ENCODE results near the gene ACTBL2.

Gene ACTBL2

DNA sequence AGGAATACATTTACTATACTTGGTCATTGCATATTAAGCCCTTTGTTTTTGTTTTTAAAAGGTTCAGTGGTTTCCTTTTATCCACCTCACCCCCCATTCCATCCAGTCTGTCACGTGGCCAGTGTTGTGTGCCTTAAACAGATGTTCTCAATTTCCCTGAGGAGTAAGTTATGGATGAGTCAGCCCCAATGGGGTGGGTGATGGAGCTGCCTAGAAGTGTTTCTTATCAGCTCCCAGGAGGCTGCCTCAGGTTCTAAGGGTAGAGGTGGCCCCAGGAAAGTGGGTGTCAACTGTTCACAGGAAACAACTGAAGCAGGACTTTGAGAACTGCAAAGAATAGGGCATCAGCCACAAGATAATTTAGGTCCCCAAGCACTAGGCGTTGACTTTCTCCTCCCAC, 41.1 kb downstream of the ACTBL2 start (continued):
- TF ChIP-seq ZNF521 (tag by site-specific recombination; IDR thresholded peaks at IDR 0.05) (no peak), ZNF138 (tag by site-specific recombination; IDR thresholded peaks at IDR 0.05; ENCODE audit: borderline replicate concordance) (no peak), ZNF266 (tag by site-specific recombination; IDR thresholded peaks at IDR 0.05; ENCODE audit: low read depth) (no peak), ZNF658 (tag by site-specific recombination; IDR thresholded peaks at IDR 0.05) (no peak), ZNF548 (tag by site-specific recombination; IDR thresholded peaks at IDR 0.05) (no peak), ZNF274 (IDR thresholded peaks at IDR 0.05; ENCODE audit: low read length) (no peak), ZNF274 (tag by site-specific recombination; IDR thresholded peaks at IDR 0.05; ENCODE audit: borderline replicate concordance) (no peak), ZNF335 (tag by site-specific recombination; conservative IDR thresholded peaks at IDR 0.05) (0 out of 2 replicates have a peak, but pooled peaks have one; percentile 13), ZNF23 (tag by site-specific recombination; IDR thresholded peaks at IDR 0.05; ENCODE audit: borderline replicate concordance) (no peak), ZNF629 (tag by site-specific recombination; IDR thresholded peaks at IDR 0.05) (peak; percentile 85), ZSCAN30 (tag by site-specific recombination; IDR thresholded peaks at IDR 0.05) (no peak), ZNF341 (tag by site-specific recombination; IDR thresholded peaks at IDR 0.05; ENCODE audit: low read depth) (0 out of 2 replicates have a peak, but pooled peaks have one; percentile 10), ZNF132 (tag by site-specific recombination; IDR thresholded peaks at IDR 0.05; ENCODE audit: borderline replicate concordance) (no peak), ZNF747 (tag by site-specific recombination; IDR thresholded peaks at IDR 0.05) (no peak)
- TF ChIP-seq, protein P1, sequence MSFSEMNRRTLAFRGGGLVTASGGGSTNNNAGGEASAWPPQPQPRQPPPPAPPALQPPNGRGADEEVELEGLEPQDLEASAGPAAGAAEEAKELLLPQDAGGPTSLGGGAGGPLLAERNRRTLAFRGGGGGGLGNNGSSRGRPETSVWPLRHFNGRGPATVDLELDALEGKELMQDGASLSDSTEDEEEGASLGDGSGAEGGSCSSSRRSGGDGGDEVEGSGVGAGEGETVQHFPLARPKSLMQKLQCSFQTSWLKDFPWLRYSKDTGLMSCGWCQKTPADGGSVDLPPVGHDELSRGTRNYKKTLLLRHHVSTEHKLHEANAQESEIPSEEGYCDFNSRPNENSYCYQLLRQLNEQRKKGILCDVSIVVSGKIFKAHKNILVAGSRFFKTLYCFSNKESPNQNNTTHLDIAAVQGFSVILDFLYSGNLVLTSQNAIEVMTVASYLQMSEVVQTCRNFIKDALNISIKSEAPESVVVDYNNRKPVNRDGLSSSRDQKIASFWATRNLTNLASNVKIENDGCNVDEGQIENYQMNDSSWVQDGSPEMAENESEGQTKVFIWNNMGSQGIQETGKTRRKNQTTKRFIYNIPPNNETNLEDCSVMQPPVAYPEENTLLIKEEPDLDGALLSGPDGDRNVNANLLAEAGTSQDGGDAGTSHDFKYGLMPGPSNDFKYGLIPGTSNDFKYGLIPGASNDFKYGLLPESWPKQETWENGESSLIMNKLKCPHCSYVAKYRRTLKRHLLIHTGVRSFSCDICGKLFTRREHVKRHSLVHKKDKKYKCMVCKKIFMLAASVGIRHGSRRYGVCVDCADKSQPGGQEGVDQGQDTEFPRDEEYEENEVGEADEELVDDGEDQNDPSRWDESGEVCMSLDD (tag by site-specific recombination; IDR thresholded peaks at IDR 0.05): no peak
- TF ChIP-seq, protein P2, sequence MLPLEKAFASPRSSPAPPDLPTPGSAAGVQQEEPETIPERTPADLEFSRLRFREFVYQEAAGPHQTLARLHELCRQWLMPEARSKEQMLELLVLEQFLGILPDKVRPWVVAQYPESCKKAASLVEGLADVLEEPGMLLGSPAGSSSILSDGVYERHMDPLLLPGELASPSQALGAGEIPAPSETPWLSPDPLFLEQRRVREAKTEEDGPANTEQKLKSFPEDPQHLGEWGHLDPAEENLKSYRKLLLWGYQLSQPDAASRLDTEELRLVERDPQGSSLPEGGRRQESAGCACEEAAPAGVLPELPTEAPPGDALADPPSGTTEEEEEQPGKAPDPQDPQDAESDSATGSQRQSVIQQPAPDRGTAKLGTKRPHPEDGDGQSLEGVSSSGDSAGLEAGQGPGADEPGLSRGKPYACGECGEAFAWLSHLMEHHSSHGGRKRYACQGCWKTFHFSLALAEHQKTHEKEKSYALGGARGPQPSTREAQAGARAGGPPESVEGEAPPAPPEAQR (tag by site-specific recombination; IDR thresholded peaks at IDR 0.05): no peak
- TF ChIP-seq, protein P3, sequence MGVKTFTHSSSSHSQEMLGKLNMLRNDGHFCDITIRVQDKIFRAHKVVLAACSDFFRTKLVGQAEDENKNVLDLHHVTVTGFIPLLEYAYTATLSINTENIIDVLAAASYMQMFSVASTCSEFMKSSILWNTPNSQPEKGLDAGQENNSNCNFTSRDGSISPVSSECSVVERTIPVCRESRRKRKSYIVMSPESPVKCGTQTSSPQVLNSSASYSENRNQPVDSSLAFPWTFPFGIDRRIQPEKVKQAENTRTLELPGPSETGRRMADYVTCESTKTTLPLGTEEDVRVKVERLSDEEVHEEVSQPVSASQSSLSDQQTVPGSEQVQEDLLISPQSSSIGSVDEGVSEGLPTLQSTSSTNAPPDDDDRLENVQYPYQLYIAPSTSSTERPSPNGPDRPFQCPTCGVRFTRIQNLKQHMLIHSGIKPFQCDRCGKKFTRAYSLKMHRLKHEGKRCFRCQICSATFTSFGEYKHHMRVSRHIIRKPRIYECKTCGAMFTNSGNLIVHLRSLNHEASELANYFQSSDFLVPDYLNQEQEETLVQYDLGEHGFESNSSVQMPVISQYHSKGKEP (tag by site-specific recombination; IDR thresholded peaks at IDR 0.05): no peak
- TF ChIP-seq, protein P4, sequence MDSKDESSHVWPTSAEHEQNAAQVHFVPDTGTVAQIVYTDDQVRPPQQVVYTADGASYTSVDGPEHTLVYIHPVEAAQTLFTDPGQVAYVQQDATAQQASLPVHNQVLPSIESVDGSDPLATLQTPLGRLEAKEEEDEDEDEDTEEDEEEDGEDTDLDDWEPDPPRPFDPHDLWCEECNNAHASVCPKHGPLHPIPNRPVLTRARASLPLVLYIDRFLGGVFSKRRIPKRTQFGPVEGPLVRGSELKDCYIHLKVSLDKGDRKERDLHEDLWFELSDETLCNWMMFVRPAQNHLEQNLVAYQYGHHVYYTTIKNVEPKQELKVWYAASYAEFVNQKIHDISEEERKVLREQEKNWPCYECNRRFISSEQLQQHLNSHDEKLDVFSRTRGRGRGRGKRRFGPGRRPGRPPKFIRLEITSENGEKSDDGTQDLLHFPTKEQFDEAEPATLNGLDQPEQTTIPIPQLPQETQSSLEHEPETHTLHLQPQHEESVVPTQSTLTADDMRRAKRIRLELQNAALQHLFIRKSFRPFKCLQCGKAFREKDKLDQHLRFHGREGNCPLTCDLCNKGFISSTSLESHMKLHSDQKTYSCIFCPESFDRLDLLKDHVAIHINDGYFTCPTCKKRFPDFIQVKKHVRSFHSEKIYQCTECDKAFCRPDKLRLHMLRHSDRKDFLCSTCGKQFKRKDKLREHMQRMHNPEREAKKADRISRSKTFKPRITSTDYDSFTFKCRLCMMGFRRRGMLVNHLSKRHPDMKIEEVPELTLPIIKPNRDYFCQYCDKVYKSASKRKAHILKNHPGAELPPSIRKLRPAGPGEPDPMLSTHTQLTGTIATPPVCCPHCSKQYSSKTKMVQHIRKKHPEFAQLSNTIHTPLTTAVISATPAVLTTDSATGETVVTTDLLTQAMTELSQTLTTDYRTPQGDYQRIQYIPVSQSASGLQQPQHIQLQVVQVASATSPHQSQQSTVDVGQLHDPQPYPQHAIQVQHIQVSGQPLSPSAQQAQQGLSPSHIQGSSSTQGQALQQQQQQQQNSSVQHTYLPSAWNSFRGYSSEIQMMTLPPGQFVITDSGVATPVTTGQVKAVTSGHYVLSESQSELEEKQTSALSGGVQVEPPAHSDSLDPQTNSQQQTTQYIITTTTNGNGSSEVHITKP (tag by site-specific recombination; IDR thresholded peaks at IDR 0.05): peak; percentile 69; the same call in 1 of the 2 replicates
- TF ChIP-seq, protein P5, sequence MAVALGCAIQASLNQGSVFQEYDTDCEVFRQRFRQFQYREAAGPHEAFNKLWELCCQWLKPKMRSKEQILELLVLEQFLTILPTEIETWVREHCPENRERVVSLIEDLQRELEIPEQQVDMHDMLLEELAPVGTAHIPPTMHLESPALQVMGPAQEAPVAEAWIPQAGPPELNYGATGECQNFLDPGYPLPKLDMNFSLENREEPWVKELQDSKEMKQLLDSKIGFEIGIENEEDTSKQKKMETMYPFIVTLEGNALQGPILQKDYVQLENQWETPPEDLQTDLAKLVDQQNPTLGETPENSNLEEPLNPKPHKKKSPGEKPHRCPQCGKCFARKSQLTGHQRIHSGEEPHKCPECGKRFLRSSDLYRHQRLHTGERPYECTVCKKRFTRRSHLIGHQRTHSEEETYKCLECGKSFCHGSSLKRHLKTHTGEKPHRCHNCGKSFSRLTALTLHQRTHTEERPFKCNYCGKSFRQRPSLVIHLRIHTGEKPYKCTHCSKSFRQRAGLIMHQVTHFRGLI (tag by site-specific recombination; IDR thresholded peaks at IDR 0.05): no peak
- TF ChIP-seq, protein P6, sequence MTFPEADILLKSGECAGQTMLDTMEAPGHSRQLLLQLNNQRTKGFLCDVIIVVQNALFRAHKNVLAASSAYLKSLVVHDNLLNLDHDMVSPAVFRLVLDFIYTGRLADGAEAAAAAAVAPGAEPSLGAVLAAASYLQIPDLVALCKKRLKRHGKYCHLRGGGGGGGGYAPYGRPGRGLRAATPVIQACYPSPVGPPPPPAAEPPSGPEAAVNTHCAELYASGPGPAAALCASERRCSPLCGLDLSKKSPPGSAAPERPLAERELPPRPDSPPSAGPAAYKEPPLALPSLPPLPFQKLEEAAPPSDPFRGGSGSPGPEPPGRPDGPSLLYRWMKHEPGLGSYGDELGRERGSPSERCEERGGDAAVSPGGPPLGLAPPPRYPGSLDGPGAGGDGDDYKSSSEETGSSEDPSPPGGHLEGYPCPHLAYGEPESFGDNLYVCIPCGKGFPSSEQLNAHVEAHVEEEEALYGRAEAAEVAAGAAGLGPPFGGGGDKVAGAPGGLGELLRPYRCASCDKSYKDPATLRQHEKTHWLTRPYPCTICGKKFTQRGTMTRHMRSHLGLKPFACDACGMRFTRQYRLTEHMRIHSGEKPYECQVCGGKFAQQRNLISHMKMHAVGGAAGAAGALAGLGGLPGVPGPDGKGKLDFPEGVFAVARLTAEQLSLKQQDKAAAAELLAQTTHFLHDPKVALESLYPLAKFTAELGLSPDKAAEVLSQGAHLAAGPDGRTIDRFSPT (tag by site-specific recombination; IDR thresholded peaks at IDR 0.05): peak; percentile 60; the same call in 1 of the 2 replicates
- TF ChIP-seq, protein P7, sequence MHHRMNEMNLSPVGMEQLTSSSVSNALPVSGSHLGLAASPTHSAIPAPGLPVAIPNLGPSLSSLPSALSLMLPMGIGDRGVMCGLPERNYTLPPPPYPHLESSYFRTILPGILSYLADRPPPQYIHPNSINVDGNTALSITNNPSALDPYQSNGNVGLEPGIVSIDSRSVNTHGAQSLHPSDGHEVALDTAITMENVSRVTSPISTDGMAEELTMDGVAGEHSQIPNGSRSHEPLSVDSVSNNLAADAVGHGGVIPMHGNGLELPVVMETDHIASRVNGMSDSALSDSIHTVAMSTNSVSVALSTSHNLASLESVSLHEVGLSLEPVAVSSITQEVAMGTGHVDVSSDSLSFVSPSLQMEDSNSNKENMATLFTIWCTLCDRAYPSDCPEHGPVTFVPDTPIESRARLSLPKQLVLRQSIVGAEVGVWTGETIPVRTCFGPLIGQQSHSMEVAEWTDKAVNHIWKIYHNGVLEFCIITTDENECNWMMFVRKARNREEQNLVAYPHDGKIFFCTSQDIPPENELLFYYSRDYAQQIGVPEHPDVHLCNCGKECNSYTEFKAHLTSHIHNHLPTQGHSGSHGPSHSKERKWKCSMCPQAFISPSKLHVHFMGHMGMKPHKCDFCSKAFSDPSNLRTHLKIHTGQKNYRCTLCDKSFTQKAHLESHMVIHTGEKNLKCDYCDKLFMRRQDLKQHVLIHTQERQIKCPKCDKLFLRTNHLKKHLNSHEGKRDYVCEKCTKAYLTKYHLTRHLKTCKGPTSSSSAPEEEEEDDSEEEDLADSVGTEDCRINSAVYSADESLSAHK (tag by site-specific recombination; IDR thresholded peaks at IDR 0.05): no peak; the same call in 1 of the 2 replicates
- TF ChIP-seq, protein P8, sequence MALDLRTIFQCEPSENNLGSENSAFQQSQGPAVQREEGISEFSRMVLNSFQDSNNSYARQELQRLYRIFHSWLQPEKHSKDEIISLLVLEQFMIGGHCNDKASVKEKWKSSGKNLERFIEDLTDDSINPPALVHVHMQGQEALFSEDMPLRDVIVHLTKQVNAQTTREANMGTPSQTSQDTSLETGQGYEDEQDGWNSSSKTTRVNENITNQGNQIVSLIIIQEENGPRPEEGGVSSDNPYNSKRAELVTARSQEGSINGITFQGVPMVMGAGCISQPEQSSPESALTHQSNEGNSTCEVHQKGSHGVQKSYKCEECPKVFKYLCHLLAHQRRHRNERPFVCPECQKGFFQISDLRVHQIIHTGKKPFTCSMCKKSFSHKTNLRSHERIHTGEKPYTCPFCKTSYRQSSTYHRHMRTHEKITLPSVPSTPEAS (tag by site-specific recombination; IDR thresholded peaks at IDR 0.05): no peak

All from HEK293 (cell line).